Testis (tissue), 3 donors: ENCODE results near the gene RMRP. TPM values are rescaled to one million over a fixed set of nuclear protein-coding genes. Genes with fewer than 3 reads are reported as not detected.

Experiments used
- DNase-seq: peaks from one replicate; pipeline ENCODE4 v3.0.0-alpha.2; 2019
- H3K27ac ChIP-seq, 2 donors: fragments of 200-600 bp; sonication (generic); one replicate each; pipeline ENCODE4 v1.5.1; 2019
- H3K27me3 ChIP-seq: fragments of 200-600 bp; sonication (generic); one replicate; pipeline ENCODE4 v1.5.1; 2019
- H3K36me3 ChIP-seq: fragments of 200-600 bp; sonication (generic); one replicate; pipeline ENCODE4 v1.5.1; 2017; ENCODE audit warnings: low read depth; ENCODE audit errors: missing control alignments
- H3K4me1 ChIP-seq: fragments of 200-600 bp; sonication (generic); one replicate; pipeline ENCODE4 v1.5.1; 2019
- H3K4me3 ChIP-seq, 2 donors: fragments of 200-600 bp; sonication (generic); one replicate each; pipeline ENCODE4 v1.5.1; 2017 to 2019
- H3K9me3 ChIP-seq: fragments of 200-600 bp; sonication (generic); one replicate; pipeline ENCODE4 v1.5.1; 2017
- POLR2A ChIP-seq: fragments of 450-650 bp; IDR thresholded peaks from one replicate; pipeline ENCODE4 v1.6.1; 2017; ENCODE audit warnings: antibody characterized with exemption, mild to moderate bottlenecking, moderate library complexity
- WGBS, 2 donors: methylation state at CpG; one replicate each; pipeline ENCODE4 v1.1.5; 2018; 5-methylcytosine and 5-hydroxymethylcytosine counted together
- intact Hi-C: fragments of 100-400 bp; cut with DNase I; formaldehyde crosslinking; loops from one replicate; pipeline ENCODE4 v1.15.1; 2023; ENCODE audit warnings: low total_unique reads
- polyA plus RNA-seq: library from polyadenylated mRNA; stranded (reverse); fragments of 350-450 nt; fragmentation: Illumina TruSeq; extraction: RNeasy Lipid Tissue Mini Kit (QIAGEN cat#74804); gene quantifications from one replicate; pipeline ENCODE4 v1.2.3, GENCODE V29; 2014; ENCODE audit warnings: low read depth, low replicate concordance; ENCODE audit not compliant: insufficient read depth
- total RNA-seq, 2 donors: library from RNA; depleted of rRNA; stranded (reverse); fragments of >200 nt; gene quantifications; one replicate each; pipeline ENCODE4 v1.2.3, GENCODE V29; 2016
- TF ChIP-seq, protein P1 (sequence below), 3 experiments: fragments of 450-650 bp in 2 of 3; fragments of 200-600 bp in 1 of 3; sonication (generic) in 1 of 3; IDR thresholded peaks; one replicate each; pipeline ENCODE4 v1.5.1; 2016 to 2019; ENCODE audit warnings: antibody characterized with exemption in 3 of 3, mild to moderate bottlenecking in 2 of 3, moderate library complexity in 1 of 3

The RMRP gene
- total and polyA plus RNA-seq, 3 donors from 2014 or later: 4,421 to 15,053 TPM; not detected in 1

DNA sequence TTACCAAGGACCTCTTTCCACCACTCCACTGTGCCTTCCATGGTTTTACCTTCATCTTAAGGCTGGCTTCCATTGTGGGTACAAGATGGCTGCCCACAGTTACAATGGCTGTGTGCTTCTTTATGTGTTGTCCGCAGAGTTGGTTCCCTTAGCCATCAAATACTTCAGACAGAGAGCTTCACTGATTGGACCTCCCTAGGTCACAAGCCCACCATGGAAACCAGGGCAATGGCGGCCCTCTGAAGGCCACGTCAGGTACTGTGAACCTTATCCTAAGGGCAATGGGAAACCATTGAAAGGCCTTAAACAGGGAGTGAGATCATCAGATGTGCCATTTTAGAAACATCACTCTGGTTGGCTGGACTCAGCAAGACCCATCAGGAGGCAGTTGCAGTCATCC lies 10.1 kb upstream of the RMRP start:
- 93 to 94% methylated on average over 3 of the region's 3 CpGs for WGBS, 2 donors
- no peaks in the 10 kb centered on the region for H3K27me3 ChIP-seq
- no peaks in the 10 kb centered on the region for H3K9me3 ChIP-seq
- peaks cover 6% of the 10 kb centered on the region for H3K4me1 ChIP-seq
- H3K27ac ChIP-seq: no peak overlapping the region
- DNase-seq: no peak
- H3K36me3 ChIP-seq: no peaks in the 10 kb centered on the region
- intact Hi-C loops: loop anchor here (10.0 kb wide), 1 partner anchor 57 kb away; no protein-coding TSS in a partner anchor
- no peak for TF ChIP-seq POLR2A
- H3K4me3 ChIP-seq: no peak overlapping the region

DNA sequence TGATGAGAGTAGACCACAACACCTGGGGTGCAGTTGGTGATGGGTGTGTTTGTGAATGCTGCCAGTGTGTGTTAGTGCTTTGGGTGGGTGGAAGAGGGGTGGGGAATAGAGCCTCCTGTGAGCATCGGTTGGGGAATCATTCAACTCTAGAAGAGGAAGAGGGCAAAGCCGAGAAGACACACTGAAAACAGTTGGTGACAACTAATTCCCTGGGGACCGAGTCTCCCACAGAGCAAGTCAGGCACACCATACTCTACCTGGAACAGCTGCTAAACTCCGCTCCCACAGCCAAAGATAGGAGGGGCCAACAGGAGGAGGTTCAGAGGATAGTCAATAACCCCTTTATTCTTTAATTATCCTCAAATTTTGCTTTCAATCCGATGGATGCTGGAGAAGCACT lies 8.7 kb upstream of the RMRP start:
- no peak for DNase-seq
- peaks cover 8% of the 10 kb centered on the region for H3K4me1 ChIP-seq
- H3K4me3 ChIP-seq: no peak overlapping the region
- no peak overlapping the region for H3K27ac ChIP-seq
- WGBS, 2 donors: 94 to 97% methylated on average over 5 of the region's 5 CpGs
- no peaks in the 10 kb centered on the region for H3K27me3 ChIP-seq
- TF ChIP-seq, protein P1, sequence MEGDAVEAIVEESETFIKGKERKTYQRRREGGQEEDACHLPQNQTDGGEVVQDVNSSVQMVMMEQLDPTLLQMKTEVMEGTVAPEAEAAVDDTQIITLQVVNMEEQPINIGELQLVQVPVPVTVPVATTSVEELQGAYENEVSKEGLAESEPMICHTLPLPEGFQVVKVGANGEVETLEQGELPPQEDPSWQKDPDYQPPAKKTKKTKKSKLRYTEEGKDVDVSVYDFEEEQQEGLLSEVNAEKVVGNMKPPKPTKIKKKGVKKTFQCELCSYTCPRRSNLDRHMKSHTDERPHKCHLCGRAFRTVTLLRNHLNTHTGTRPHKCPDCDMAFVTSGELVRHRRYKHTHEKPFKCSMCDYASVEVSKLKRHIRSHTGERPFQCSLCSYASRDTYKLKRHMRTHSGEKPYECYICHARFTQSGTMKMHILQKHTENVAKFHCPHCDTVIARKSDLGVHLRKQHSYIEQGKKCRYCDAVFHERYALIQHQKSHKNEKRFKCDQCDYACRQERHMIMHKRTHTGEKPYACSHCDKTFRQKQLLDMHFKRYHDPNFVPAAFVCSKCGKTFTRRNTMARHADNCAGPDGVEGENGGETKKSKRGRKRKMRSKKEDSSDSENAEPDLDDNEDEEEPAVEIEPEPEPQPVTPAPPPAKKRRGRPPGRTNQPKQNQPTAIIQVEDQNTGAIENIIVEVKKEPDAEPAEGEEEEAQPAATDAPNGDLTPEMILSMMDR (IDR thresholded peaks at IDR 0.05): no peak
- TF ChIP-seq POLR2A: no peak
- no peaks in the 10 kb centered on the region for H3K9me3 ChIP-seq
- intact Hi-C loops: loop anchor here (10.0 kb wide), 1 partner anchor 58 kb away; no protein-coding TSS in a partner anchor
- no peaks in the 10 kb centered on the region for H3K36me3 ChIP-seq

DNA sequence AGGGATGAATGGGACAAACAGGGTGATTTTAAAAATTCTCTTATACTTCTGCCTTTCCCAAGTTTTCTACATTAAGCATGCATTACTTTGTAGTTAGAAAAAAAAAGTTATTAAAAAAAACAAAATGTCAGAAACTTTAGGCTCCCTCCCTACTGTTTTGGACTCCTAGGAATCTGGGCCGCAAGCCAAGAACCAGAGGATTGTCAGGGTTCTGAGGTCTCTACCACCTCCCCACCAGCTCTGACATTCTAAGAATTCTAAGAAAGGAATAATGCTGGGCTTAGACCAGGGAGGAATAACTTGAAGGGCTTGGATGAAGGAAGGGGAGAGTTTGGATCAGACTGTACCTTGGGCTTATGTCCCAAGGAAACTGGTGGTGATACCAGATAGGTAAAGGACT lies 8.2 kb upstream of the RMRP start:
- Histone ChIP-seq H3K9me3 (no peaks in the 10 kb centered on the region), H3K27ac (no peak overlapping the region), H3K36me3 (no peaks in the 10 kb centered on the region), H3K4me3 (no peak overlapping the region), H3K27me3 (no peaks in the 10 kb centered on the region), H3K4me1 (peaks cover 13% of the 10 kb centered on the region)
- whole genome bisulfite sequencing, 2 donors: 63 to 64% methylated on average over 1 of the region's 1 CpG
- TF ChIP-seq, protein P1 (IDR thresholded peaks at IDR 0.05): no peak
- TF ChIP-seq POLR2A: no peak
- DNase-seq: no peak
- intact Hi-C loops: loop anchor here (10.0 kb wide), 1 partner anchor 59 kb away; no protein-coding TSS in a partner anchor

DNA sequence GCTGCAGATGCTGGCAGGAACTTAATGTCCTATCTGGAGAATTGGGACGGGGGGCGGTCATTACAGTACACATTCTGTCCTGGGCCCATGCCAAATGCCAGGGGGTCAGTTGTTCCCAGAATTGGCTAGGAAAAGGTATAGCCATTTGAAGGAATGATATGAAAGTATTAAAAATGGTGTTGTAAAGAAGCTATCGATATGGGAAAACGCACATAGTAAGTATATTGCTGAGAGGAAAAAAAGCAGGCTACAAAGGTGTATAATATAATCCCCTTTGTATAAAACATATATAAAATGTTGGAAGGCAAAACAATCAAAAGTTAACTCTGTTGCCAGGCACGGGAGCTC lies 7.6 kb upstream of the RMRP start:
- H3K4me1 ChIP-seq: peaks cover 14% of the 10 kb centered on the region
- intact Hi-C loops: loop anchor here (10.0 kb wide), 1 partner anchor 59 kb away; no protein-coding TSS in a partner anchor
- WGBS, 2 donors: 21 to 24% methylated on average over 5 of the region's 5 CpGs
- H3K9me3 ChIP-seq: no peaks in the 10 kb centered on the region
- TF ChIP-seq POLR2A: no peak
- TF ChIP-seq, protein P1 (IDR thresholded peaks at IDR 0.05): no peak
- no peaks in the 10 kb centered on the region for H3K27me3 ChIP-seq
- no peak for DNase-seq
- no peaks in the 10 kb centered on the region for H3K36me3 ChIP-seq
- H3K4me3 ChIP-seq: peak overlapping the region; percentile 53 to 63
- H3K27ac ChIP-seq: peak overlapping the region in 1 of 2 donors; percentile 37

DNA sequence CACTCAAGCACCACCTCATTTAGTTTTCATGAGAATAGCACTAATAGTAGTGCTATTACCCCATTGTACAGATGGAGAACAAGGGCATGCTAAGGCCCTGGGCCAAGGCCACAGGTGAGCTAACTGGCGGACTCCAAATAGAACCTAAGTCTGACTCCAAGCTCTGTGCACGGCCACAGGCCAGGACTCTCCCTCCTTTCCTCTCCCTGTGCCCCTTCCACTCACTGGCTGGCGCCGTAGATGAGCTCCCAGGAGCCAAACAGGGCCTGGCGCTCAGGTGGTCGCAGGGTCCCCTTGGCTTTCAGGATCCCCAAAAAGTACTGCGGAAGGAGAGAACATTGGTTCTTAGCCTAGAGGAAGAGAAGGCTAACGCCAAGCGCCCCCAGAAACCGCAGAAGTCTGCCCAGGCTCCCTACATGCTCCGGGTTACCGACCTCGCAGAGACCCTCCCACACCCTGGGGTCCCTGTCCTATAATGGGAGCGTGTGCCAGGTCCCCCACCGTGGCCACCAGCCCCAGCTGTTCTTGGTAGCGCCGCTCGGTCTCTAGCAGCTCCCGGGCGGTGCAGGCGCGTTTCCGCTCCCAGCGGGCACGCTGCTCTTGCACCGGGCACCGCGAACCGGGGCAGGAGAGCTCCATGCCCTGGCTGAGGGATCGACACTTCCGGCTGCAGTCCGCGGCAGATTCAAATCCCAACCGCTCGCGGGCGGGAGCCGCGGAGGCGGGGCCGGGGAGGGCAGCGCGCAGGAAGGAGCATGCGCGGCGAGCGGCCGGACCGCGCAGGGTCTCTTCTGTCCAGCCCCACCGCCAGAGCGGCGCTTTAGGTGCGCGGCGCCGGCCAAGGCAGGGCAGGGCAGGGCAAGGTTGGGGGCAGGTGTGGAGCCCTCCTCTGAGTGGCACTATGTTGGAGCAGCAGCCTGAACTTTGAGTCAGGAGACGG lies 7.0 kb upstream of the RMRP start, which contains the start of gene ARHGEF39:
Gene ARHGEF39 (minus strand): TSS at position 665 of the 940 bp plus-strand sequence. CDS start 26 bp downstream, at position 639.
- WGBS, 2 donors: 8 to 16% methylated on average over 18 to 49 of the region's 58 CpGs
- Histone ChIP-seq H3K27ac (peak within 1 kb of the TSS; percentile 22 to 37), H3K36me3 (no peaks in the 10 kb centered on the region), H3K9me3 (no peaks in the 10 kb centered on the region), H3K4me3 (peak within 1 kb of the TSS; percentile 53 to 63), H3K27me3 (no peaks in the 10 kb centered on the region), H3K4me1 (peaks cover 14% of the 10 kb centered on the region)
- intact Hi-C loops: loop anchor here (10.0 kb wide), 1 partner anchor 60 kb away; no protein-coding TSS in a partner anchor
- peak; percentile 84 for DNase-seq
- TF ChIP-seq POLR2A: no peak
- TF ChIP-seq, protein P1 (IDR thresholded peaks at IDR 0.05): no peak
